ENCODE results near the gene IDH3A. TPM values are rescaled to one million over a fixed set of nuclear protein-coding genes. Genes with fewer than 3 reads are reported as not detected.

The IDH3A gene
- total and polyA plus RNA-seq, 3 donors from 2014 or later = 88.9 to 120 (median 119) TPM

GRCh38 chr15:78220713-78221112, 71.6 kb downstream of the IDH3A start:
- intact Hi-C loops (cut with DNase I; ENCODE audit: low total_unique reads) = no loop called here
- 33% methylated on average over 1 of the region's 1 CpG for WGBS, 2 donors
- no peaks in the 10 kb centered on the region for H3K9me3 ChIP-seq
- H3K4me3 ChIP-seq = no peak overlapping the region
- TF ChIP-seq POLR2A (IDR thresholded peaks at IDR 0.05) (no peak), CTCF (IDR thresholded peaks at IDR 0.05) (no peak)
- H3K27ac ChIP-seq = peak overlapping the region; percentile 33 to 40
- H3K36me3 ChIP-seq (ENCODE audit: low read depth, missing control alignments) = no peaks in the 10 kb centered on the region
- no peak for DNase-seq
- no peaks in the 10 kb centered on the region for H3K27me3 ChIP-seq
- H3K4me1 ChIP-seq = peaks cover 22% of the 10 kb centered on the region

Other genes starting within 250 kb of the IDH3A start
- gene TBC1D2B, start 71.7 kb upstream of the IDH3A start, total RNA-seq = 10 to 100 TPM; 40.6 to 41.5 TPM
- 28.9 TPM for gene TBC1D2B, start 71.7 kb upstream of the IDH3A start, polyA plus RNA-seq (ENCODE audit: insufficient read depth, low read depth, low replicate concordance)
- 1 to 10 TPM; 1.5 to 2.2 TPM for gene SH2D7, start 56.8 kb upstream of the IDH3A start, total RNA-seq
- gene SH2D7, start 56.8 kb upstream of the IDH3A start, polyA plus RNA-seq (ENCODE audit: insufficient read depth, low read depth, low replicate concordance) = 5.0 TPM
- 10 to 100 TPM; 24.9 to 34.3 TPM for gene CIB2, start 17.9 kb upstream of the IDH3A start, total RNA-seq
- 43.6 TPM for gene CIB2, start 17.9 kb upstream of the IDH3A start, polyA plus RNA-seq (ENCODE audit: insufficient read depth, low read depth, low replicate concordance)
- gene ACSBG1, start 85.2 kb downstream of the IDH3A start, total RNA-seq = 10 to 100 TPM; 14.8 to 25.2 TPM
- 12.2 TPM for gene ACSBG1, start 85.2 kb downstream of the IDH3A start, polyA plus RNA-seq (ENCODE audit: insufficient read depth, low read depth, low replicate concordance)
- gene DNAJA4, start 115.2 kb downstream of the IDH3A start, total RNA-seq = 100 to 1,000 TPM in 1 of 2 donors, 10 to 100 TPM in 1; 88.4 to 145 TPM
- 183 TPM for gene DNAJA4, start 115.2 kb downstream of the IDH3A start, polyA plus RNA-seq (ENCODE audit: insufficient read depth, low read depth, low replicate concordance)
- gene SKIC8, start 150.2 kb downstream of the IDH3A start, total RNA-seq = 10 to 100 TPM; 82.3 to 93.1 TPM
- 135 TPM for gene SKIC8, start 150.2 kb downstream of the IDH3A start, polyA plus RNA-seq (ENCODE audit: insufficient read depth, low read depth, low replicate concordance)
- 1 to 10 TPM in 1 of 2 donors, under 1 TPM in 1; 0.74 to 2.4 TPM for gene CRABP1, start 191.0 kb downstream of the IDH3A start, total RNA-seq
- 1.1 TPM for gene CRABP1, start 191.0 kb downstream of the IDH3A start, polyA plus RNA-seq (ENCODE audit: insufficient read depth, low read depth, low replicate concordance)